Left ventricle myocardium superior (tissue), 1 donor: ENCODE measurements around the gene TMEM190. TPM values are rescaled to one million over a fixed set of nuclear protein-coding genes. Genes with fewer than 3 reads are reported as not detected.
A peak's percentile ranks its signal among the peaks of the same experiment; 100 is the strongest.
"Not testable (repeated sequence)": the region's sequence is repeated elsewhere in the genome, so short reads cannot be mapped to it uniquely, and the experiment has no call there.

Source experiments
- ATAC-seq: fragments of 200-7000 bp; cut with Tn5 transposase; one replicate; pipeline ENCODE4 v1.9.1; 2020; ENCODE audit warnings: mild to moderate bottlenecking, moderate library complexity
- DNase-seq: peaks from one replicate; pipeline ENCODE4 v3.0.0-alpha.2; 2020
- intact Hi-C: fragments of 100-400 bp; cut with micrococcal nuclease; formaldehyde crosslinking; loops from one replicate; pipeline ENCODE4 v1.11.0; 2022
- long read RNA-seq: library from polyadenylated mRNA; unstranded; transcript quantifications from one replicate; pipeline ENCODE4 v2.0.0, GENCODE V29; 2021
- total RNA-seq: library from RNA; stranded (reverse); fragmentation: NEBNext Ultra II Directional; extraction: Animal tissue kit (Norgen Biotek cat#: 25700); gene quantifications from one replicate; pipeline ENCODE4 v1.2.1, GENCODE V29; 2021
- donor health status: DM: no; HTN: yes; CAD: no; lungs with severe emphysema.

TMEM190 gene
- not detected for total RNA-seq
- long read RNA-seq, result 0 reads

- DNase-seq, result no peak
- intact Hi-C loops, result no loop called here
- ATAC-seq, result no peak
Measured at GRCh38 chr19:55376241-55376933, at the start of gene TMEM190. Gene TMEM190, plus strand, starts transcription at chr19:55376826. Its CDS starts 28 bp downstream, at chr19:55376854.

GRCh38 chr19:55328774-55329318, 47.8 kb upstream of the TMEM190 start:
- DNase-seq, ATAC-seq, intact Hi-C loops: not testable (repeated sequence)

GRCh38 chr19:55329791-55330190, 46.8 kb upstream of the TMEM190 start:
- intact Hi-C loops, DNase-seq, ATAC-seq: not testable (repeated sequence)

DNA sequence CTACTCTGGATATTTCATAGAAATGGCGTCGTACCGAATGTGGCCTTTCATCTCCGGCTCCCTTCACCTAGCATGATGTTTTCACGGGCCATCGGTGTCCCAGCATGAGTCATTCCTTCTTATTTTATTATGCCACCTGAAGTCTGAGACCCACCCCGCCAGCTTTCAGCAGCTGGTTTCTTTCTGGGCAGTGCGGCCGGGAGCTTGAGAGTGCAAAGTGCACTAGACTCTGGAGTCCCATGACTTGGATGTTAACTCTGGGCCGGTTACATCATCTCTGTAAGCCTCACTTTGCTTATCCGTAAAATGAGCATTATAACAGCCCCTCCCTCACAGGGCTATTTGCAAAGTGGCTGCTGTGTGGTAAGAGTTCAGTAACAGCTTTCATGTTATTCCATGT, 42.8 kb upstream of the TMEM190 start:
- ATAC-seq (no peak), DNase-seq (no peak)
- intact Hi-C loops, result no loop called here

- intact Hi-C loops, result no loop called here
- ATAC-seq (no peak), DNase-seq (no peak)
Measured at GRCh38 chr19:55336101-55336500, 40.5 kb upstream of the TMEM190 start.

GRCh38 chr19:55339105-55339888, 37.3 kb upstream of the TMEM190 start, which contains the start of gene KMT5C:
Gene KMT5C, plus strand, starts transcription at chr19:55339876. Its CDS starts 2,061 bp downstream, at chr19:55341937.
- ATAC-seq (peak; percentile 92), DNase-seq (peak; percentile 100)
- intact Hi-C loops, result no loop called here

DNA sequence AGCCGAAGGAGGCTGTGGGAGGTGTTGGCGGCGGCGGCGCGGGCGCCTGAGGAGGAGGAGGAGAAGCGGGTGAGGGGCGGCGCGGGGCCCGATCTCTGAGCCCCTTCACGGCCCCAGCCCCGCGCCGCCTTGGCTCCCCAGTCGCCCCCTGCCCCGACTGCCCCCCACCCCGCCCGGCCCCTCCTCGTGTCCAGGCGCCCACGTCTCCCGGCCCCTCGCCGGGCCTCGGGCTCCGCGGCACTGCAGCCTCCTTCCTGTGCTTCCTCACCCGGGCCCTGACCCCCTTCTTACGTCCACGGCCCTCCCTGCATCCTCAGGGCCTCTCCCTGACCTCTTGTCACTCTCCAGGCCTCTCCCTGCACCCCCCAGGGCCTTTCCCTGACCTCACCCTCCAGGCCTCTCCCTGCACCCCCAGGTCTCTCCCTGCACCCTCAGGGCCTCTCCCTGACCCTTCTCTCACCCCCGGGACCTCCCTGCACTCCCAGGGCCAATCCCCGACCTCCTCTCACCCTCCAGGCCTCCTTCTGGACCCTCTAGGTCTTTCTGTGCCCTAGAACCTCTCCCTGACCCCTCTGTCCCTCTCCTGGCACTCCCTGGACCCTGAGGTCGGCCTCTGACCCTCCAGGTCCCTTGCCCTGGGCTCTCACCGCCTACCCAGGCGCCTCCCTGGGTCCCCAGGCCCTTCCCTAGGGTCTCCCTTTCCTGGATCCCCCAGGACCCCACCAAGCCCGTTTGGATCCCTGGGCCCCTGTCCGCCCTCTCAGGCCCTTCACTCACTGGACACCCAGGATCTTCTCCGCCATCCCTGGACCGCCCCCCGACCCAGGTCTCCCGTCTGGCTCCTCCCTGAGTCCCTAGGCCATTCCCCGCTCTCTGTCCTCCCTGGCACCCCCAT, 36.5 kb upstream of the TMEM190 start:
- no peak for ATAC-seq
- no peak for DNase-seq
- intact Hi-C loops, result no loop called here

DNA sequence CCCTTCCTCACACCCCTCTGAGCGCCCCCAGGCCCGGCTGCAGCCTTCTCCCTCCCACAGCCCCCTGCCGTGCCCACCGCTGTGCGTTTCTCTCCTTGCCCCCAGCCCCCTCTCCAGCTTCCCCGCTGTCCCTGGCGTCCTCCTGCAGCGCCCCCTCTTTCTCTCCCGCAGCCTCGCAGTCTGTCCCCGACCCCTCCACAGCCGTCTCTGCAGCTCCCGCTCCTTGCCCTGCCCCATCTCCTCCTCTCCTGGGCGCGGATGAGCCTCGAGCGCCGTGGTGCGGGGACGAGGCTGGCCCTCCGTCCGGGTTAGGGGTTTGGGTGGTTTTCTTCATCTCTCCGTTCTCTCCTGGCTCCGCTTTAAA, 35.9 kb upstream of the TMEM190 start:
- DNase-seq (no peak), ATAC-seq (no peak)
- intact Hi-C loops, result no loop called here

DNA sequence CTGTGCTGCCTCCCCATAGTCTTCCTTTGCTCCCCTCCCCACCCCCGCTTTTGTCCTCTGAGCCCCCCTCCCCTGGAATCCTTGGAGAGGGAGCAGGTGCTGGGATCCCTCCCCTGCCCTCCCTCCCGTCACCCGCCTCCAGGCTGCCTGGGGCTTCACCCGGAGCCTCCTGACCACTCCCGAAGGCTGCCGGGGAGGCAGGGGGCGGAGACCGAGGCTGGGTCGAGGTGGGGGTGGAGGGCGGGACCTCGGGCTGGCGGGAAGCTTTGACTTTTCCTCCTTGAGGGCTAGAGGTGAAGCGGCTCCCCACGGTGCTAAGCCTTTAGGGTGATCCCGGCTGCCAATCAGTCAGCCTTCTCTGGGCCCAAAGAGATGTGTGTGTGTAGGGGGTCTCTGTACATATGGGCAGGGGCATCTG, 35.4 kb upstream of the TMEM190 start:
- intact Hi-C loops, result no loop called here
- ATAC-seq (peak; percentile 4), DNase-seq (peak; percentile 83)

DNA sequence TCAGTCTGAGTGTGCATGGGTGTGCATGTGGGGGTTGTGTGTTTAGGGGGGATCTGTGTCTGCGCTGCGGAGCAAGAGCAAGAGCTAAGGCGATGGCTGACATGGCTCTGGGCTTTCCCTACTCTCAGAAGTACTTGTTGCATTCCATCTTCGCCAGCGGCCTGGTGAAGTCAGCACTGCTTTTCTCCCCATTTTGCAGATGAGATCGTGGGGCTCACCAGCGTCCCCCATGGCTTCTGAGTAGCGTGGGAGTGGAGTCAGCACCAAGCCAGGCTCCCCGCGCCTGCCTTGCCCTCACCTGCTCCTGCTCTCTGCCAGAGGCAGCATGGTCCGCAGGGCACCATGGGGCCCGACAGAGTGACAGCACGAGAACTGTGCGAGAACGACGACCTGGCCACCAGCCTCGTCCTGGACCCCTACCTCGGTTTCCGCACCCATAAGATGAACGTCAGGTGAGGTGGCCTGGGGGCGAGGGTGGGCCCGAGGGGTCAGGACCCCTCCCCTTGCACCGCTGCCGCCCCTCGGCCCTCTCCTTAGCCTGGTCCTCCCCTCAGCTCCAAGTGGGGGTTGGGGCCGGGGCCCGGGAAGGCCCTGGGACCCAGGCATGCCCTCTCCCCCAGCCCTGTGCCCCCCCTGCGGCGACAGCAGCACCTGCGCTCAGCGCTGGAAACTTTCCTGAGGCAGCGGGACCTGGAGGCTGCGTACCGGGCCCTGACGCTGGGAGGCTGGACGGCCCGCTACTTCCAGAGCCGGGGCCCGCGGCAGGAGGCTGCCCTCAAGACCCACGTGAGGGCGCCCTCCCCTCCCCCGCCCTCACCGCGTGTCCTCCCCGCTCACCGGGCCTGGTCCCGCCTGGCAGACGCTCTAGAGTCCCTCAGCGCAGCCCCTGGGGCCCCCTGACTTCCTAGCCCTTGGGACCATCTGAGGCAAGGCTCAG, 34.8 kb upstream of the TMEM190 start:
- DNase-seq (no peak), ATAC-seq (no peak)
- intact Hi-C loops, result no loop called here

GRCh38 chr19:55344444-55344843, 32.2 kb upstream of the TMEM190 start:
- ATAC-seq, result no peak
- DNase-seq, result no peak
- intact Hi-C loops, result no loop called here

GRCh38 chr19:55345101-55345817, 31.4 kb upstream of the TMEM190 start:
- no peak for ATAC-seq
- intact Hi-C loops, result no loop called here
- no peak for DNase-seq

DNA sequence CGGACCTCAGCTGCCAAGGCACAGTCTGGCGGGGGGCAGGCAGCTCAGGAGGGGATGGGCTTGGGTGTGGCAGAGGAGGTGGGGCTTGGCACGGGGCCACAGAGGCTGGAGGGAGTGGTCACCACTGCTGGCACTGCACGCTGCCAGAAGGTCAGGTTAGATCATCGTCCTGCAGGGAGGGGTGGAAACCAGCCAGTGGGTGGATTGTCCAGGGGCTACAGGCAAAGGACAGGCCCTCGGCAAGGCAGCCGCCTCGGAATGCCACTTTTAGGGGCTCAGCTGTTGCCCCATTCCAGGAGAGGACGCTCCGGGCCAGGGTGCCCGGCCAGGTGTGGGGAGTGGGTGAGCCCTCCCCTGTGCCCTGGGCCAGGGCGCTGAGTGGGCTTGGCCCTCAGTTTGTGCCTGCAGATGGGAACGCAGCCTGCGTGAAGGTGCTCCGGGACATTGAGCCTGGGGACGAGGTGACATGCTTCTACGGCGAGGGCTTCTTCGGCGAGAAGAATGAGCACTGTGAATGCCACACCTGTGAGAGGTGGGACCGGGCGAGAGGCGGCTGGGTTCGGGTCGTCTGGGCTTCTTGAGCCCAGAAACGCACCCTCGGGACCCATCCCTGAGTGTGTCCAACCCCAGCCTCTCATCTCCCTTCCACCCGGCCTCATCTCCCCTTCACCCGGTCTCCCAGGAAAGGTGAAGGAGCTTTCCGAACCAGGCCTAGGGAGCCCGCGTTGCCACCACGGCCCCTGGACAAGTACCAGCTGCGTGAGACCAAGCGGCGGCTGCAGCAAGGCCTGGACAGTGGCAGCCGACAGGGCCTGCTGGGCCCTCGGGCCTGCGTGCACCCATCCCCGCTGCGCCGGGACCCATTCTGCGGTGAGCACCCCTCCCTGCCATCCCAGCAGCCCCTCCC, 30.6 kb upstream of the TMEM190 start:
- intact Hi-C loops, result no loop called here
- ATAC-seq (peak; percentile 40), DNase-seq (peak; percentile 69)

- intact Hi-C loops, result no loop called here
- peak; percentile 30 for ATAC-seq
- no peak for DNase-seq
Measured at GRCh38 chr19:55346725-55347441, 29.7 kb upstream of the TMEM190 start.

DNA sequence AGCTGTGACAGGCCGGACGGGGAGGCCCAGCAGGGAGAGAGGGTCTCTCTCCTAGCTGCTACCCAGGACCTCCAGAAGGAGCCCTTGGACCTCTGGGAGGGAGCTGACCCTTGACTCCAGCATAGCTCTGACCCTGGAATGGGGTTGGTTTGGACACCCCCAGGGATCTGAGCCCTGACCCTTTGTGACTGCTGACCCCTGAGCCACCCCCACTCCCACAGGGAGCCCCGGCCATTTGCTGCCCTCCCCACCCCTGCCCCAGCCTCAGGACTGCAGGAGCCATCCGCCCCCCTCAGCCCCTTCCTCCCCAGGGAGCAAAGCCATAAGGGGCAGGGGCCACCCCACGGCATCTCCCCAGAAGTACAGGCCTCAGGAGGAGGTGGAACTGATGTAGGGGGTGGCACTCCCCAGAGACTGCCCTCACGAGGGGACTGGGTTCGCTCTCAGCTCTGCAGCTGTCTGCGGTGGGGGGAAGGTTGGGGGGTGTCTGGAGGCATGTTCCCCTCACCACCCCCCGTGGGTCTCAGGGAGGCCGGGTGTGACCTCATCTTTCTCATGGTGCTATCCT, 29.1 kb upstream of the TMEM190 start:
- DNase-seq (no peak), ATAC-seq (no peak)
- intact Hi-C loops, result no loop called here
